Loucy (cell line): Measurements from ENCODE around the gene AMDHD1.

ENCODE experiments used
- EZH2phosphoT487 ChIP-seq: fragments of 200-600 bp; IDR thresholded peaks from 2 replicates; pipeline ENCODE4 v1.6.1; 2018; ENCODE audit warnings: antibody characterized with exemption, mild to moderate bottlenecking, moderate library complexity, borderline replicate concordance
- TF ChIP-seq, protein P1 (sequence below): fragments of 200-600 bp; sonication (generic); conservative IDR thresholded peaks from 2 replicates; pipeline ENCODE4 v1.5.1; 2014; ENCODE audit warnings: mild to moderate bottlenecking, antibody characterized with exemption, low read length

DNA sequence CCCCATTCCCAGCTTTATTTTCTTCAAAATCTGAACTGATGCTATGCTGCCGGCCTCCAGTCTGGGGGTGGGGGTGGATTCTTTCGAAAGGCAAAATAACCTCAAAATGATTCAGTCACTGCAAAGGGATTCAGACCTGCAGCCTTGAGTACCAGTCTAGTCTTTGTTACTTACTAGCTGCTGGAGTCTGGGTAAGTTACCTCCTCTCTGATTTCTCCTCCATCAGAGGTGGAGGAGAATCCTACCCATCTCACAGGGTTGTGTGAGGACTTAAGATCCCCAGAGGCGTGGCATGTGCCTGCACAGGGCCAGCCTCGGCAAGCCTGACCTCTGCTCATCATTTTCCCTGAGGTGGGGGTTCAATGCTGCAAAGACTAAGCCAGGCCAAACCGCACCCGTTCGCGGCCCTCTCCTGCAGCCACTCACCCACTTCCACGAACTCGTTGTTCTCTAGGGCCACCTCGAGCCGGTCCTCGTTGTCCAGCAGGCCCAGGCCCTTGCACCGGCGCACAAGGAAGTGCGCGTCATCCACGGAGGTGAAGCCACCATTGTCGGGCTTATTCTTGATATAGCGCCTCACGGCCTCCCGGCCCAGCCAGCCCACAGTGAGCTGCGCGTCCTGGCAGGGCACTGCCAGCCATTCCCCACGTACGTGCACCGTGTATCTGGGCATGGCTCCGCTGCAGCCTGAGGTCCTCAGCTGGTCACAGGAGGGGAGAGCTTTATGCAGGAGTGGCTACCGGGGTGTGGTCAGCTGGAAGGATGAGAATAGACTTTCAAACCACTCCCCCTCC lies 52.3 kb downstream of the AMDHD1 start:
- TF ChIP-seq, protein P1, sequence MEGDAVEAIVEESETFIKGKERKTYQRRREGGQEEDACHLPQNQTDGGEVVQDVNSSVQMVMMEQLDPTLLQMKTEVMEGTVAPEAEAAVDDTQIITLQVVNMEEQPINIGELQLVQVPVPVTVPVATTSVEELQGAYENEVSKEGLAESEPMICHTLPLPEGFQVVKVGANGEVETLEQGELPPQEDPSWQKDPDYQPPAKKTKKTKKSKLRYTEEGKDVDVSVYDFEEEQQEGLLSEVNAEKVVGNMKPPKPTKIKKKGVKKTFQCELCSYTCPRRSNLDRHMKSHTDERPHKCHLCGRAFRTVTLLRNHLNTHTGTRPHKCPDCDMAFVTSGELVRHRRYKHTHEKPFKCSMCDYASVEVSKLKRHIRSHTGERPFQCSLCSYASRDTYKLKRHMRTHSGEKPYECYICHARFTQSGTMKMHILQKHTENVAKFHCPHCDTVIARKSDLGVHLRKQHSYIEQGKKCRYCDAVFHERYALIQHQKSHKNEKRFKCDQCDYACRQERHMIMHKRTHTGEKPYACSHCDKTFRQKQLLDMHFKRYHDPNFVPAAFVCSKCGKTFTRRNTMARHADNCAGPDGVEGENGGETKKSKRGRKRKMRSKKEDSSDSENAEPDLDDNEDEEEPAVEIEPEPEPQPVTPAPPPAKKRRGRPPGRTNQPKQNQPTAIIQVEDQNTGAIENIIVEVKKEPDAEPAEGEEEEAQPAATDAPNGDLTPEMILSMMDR: no peak
- no peak for TF ChIP-seq EZH2phosphoT487
